Measurements from ENCODE around the gene DCK. TPM values are rescaled to one million over a fixed set of nuclear protein-coding genes. Genes with fewer than 3 reads are reported as not detected.

Gene DCK
- total and polyA plus RNA-seq, 7 donors: 4.3 to 12.9 (median 6.3) TPM

DNA sequence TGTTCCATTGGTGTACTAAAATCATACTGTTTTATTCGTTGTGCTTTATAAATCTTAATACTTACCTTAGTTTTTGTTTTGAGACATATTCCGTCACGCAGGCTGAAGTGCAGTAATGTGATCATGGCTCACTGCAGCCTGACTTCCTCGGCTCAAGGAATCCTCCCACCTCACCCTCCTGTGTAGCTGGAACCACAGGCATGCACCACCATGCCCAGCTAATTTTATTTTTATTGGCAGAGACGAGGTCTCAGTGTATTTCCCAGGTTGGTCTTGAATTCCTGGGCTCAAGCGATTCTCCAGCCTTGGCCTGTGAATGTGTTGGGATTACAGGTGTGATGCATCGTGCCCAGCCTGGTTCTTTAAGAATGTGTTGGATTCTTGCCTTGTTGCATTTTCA, 24.4 kb upstream of the DCK start:
- intact Hi-C loops (cut with DNase I): no loop called here
- TF ChIP-seq, protein P1, sequence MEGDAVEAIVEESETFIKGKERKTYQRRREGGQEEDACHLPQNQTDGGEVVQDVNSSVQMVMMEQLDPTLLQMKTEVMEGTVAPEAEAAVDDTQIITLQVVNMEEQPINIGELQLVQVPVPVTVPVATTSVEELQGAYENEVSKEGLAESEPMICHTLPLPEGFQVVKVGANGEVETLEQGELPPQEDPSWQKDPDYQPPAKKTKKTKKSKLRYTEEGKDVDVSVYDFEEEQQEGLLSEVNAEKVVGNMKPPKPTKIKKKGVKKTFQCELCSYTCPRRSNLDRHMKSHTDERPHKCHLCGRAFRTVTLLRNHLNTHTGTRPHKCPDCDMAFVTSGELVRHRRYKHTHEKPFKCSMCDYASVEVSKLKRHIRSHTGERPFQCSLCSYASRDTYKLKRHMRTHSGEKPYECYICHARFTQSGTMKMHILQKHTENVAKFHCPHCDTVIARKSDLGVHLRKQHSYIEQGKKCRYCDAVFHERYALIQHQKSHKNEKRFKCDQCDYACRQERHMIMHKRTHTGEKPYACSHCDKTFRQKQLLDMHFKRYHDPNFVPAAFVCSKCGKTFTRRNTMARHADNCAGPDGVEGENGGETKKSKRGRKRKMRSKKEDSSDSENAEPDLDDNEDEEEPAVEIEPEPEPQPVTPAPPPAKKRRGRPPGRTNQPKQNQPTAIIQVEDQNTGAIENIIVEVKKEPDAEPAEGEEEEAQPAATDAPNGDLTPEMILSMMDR (IDR thresholded peaks at IDR 0.05): no peak
- Histone ChIP-seq H3K27me3 (ENCODE audit: insufficient read depth in 3 of 3, low read length in 2 of 3) (no peaks in the 10 kb centered on the region), H3K4me3 (no peak overlapping the region), H3K36me3 (ENCODE audit: insufficient read depth in 1 of 2, low read depth in 1 of 2) (peaks cover 0 to 16% of the 10 kb centered on the region in 2 donors), H3K9me3 (no peaks in the 10 kb centered on the region), H3K4me1 (no peaks in the 10 kb centered on the region), H3K27ac (no peak overlapping the region)
- DNase-seq (no peak), ATAC-seq (no peak)
- WGBS, 3 donors: 69 to 82% (median 70%) methylated on average over 7 of the region's 7 CpGs

DNA sequence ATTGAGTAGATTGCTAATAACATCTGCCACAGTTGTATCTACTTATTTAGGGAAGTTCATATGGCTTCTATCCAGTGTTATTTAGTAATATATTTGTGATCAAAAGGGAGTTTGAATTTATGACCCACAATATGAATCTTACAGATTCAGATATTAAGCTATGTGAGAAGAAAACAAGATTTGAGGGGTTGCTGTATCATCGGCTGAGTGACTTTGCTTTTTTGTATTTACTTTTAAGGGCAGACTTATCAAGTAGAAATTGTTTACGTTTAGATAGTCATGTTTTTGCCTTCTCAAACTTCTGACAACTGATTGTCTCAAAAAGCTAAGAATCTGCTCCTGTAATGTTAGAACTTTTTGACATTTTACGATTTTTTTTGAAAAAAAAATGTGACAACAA, 17.2 kb upstream of the DCK start:
- H3K4me3 ChIP-seq: no peak overlapping the region
- H3K9me3 ChIP-seq: no peaks in the 10 kb centered on the region
- 89 to 92% (median 89%) methylated on average over 3 of the region's 3 CpGs for WGBS, 3 donors
- intact Hi-C loops (cut with DNase I): no loop called here
- DNase-seq (no peak), ATAC-seq (no peak)
- no peaks in the 10 kb centered on the region for H3K27me3 ChIP-seq (ENCODE audit: insufficient read depth in 3 of 3, low read length in 2 of 3)
- no peaks in the 10 kb centered on the region for H3K4me1 ChIP-seq
- peaks cover 0 to 23% of the 10 kb centered on the region in 2 donors for H3K36me3 ChIP-seq (ENCODE audit: insufficient read depth in 1 of 2, low read depth in 1 of 2)
- H3K27ac ChIP-seq: no peak overlapping the region
- TF ChIP-seq, protein P1 (IDR thresholded peaks at IDR 0.05): no peak

DNA sequence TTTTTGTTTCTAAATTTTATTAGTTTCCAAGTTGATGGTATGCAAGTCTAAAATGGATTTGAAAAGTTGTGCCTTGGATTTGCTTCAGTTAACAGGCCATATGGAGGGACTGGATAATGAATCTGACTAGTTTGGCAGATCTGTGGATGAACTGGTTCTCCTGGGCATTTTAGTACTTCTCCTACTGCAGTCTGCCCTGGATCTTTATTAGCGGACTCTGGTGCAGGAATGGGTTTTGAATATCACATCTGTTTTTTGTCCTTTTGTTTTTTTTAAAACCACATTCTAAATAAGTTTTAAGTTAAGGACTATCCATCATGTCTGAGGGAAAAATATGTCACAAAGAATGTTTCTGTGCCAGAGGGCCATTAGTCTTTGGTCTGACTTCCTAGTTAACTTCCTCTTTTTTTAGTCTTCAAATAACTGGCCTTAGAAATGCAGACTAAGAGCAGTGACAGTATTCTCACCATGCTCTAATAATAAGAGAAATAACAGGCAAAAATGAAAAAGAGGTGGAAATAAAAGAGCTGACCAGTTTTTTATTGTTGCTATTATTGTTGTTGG, 13.9 kb upstream of the DCK start:
- intact Hi-C loops (cut with DNase I): no loop called here
- no peak for ATAC-seq
- Histone ChIP-seq H3K36me3 (ENCODE audit: insufficient read depth in 1 of 2, low read depth in 1 of 2) (peaks cover 0 to 16% of the 10 kb centered on the region in 2 donors), H3K27me3 (ENCODE audit: insufficient read depth in 3 of 3, low read length in 2 of 3) (no peaks in the 10 kb centered on the region), H3K27ac (no peak overlapping the region), H3K9me3 (no peaks in the 10 kb centered on the region), H3K4me1 (no peaks in the 10 kb centered on the region), H3K4me3 (no peak overlapping the region)
- WGBS, 3 donors: 78 to 86% (median 85%) methylated on average over 1 of the region's 1 CpG
- TF ChIP-seq, protein P1 (IDR thresholded peaks at IDR 0.05): no peak
- DNase-seq: no peak

DNA sequence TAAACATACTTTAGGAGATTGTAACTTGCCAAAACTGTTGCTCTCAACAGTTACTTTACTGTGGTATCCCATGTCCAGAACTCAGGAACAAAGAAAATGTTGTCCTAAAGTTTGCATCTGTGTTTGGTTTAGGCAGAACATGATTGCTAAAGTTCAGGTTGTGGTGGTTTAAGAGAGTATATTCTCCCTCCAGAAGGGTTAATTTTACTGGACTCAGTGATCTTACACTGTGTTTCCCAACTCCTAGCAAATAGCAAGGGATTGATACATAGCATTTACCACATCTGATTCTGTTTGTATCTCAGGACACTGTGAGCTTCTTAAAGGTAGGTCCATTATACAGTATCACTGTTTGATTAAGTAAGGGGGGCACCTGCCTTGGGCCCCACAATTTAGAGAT, 13.3 kb upstream of the DCK start:
- H3K36me3 ChIP-seq (ENCODE audit: insufficient read depth in 1 of 2, low read depth in 1 of 2): peaks cover 0 to 9% of the 10 kb centered on the region in 2 donors
- H3K27me3 ChIP-seq (ENCODE audit: insufficient read depth in 3 of 3, low read length in 2 of 3): no peaks in the 10 kb centered on the region
- DNase-seq (no peak), ATAC-seq (no peak)
- H3K4me3 ChIP-seq: no peak overlapping the region
- TF ChIP-seq, protein P1 (IDR thresholded peaks at IDR 0.05): no peak
- no peaks in the 10 kb centered on the region for H3K9me3 ChIP-seq
- H3K4me1 ChIP-seq: no peaks in the 10 kb centered on the region
- intact Hi-C loops (cut with DNase I): no loop called here
- no peak overlapping the region for H3K27ac ChIP-seq

DNA sequence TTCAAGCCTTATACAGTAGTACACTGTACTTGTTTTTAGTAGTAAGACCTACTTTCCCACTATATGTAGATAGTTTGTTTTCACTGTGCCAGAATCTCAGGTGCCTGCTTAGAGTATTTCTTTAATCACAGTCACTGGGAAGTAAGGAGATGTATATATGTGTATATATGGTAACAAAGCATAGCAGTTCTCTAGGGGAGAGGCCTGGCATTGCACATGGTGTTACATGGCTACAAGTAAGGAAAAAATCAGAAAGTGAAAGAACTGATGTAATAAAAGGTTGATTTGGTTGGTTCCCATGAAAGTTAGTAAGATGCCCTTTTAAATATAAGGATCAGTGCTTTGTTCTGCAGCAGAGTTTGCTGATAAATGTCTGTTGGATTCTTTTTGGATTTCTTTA, 9.3 kb upstream of the DCK start:
- TF ChIP-seq, protein P1 (IDR thresholded peaks at IDR 0.05): no peak

More for the DNA sequence above, 9.3 kb upstream of the DCK start:
- DNase-seq (no peak), ATAC-seq (no peak)
- intact Hi-C loops (cut with DNase I): no loop called here
- no peak overlapping the region for H3K4me3 ChIP-seq
- H3K9me3 ChIP-seq: no peaks in the 10 kb centered on the region
- H3K4me1 ChIP-seq: no peaks in the 10 kb centered on the region
- peaks cover 0 to 1% of the 10 kb centered on the region in 2 donors for H3K36me3 ChIP-seq (ENCODE audit: insufficient read depth in 1 of 2, low read depth in 1 of 2)
- H3K27me3 ChIP-seq (ENCODE audit: insufficient read depth in 3 of 3, low read length in 2 of 3): no peaks in the 10 kb centered on the region
- no peak overlapping the region for H3K27ac ChIP-seq
